Activated CD4-positive, alpha-beta memory T cell treated with anti-CD3 and anti-CD28 coated beads for 36 hours (primary cell): Measurements from ENCODE around the gene CNPY1. TPM values are rescaled to one million over a fixed set of nuclear protein-coding genes. Genes with fewer than 3 reads are reported as not detected.

Experiments
- CTCF ChIA-PET: fragments of 350-600 bp; sonication (Branson Sonifier 250); formaldehyde crosslinking; loops from one replicate; lab custom pipeline; 2021; ENCODE audit warnings: antibody characterized with exemption, inconsistent platforms; lab: Charles Lee
- POLR2A ChIA-PET: fragments of 350-600 bp; sonication (Branson Sonifier 250); formaldehyde crosslinking; loops from one replicate; lab custom pipeline; 2021; ENCODE audit warnings: antibody characterized with exemption; lab: Charles Lee
- DNase-seq: peaks from one replicate; pipeline ENCODE4 v3.0.0-alpha.2; 2020
- H3K27ac Mint-ChIP-seq: one replicate; pipeline ENCODE4 v1.8.0; 2021; ENCODE audit warnings: mixed read lengths
- H3K27me3 Mint-ChIP-seq: one replicate; pipeline ENCODE4 v1.8.0; 2021; ENCODE audit warnings: mixed read lengths
- H3K36me3 Mint-ChIP-seq: one replicate; pipeline ENCODE4 v1.8.0; 2021; ENCODE audit warnings: mixed read lengths
- H3K4me1 Mint-ChIP-seq: one replicate; pipeline ENCODE4 v1.8.0; 2021; ENCODE audit warnings: low read depth, mixed read lengths
- H3K4me3 Mint-ChIP-seq: one replicate; pipeline ENCODE4 v1.8.0; 2021; ENCODE audit warnings: mild to moderate bottlenecking, mixed read lengths
- H3K9me3 Mint-ChIP-seq: one replicate; pipeline ENCODE4 v1.8.0; 2021; ENCODE audit warnings: mixed read lengths
- intact Hi-C: fragments of 100-400 bp; cut with micrococcal nuclease; formaldehyde crosslinking; loops from one replicate; pipeline ENCODE4 v1.15.1; 2023
- total RNA-seq, 2 experiments: library from RNA; stranded (reverse); gene quantifications; one replicate each; pipeline ENCODE4 v1.2.3, GENCODE V29; 2021

CNPY1 gene
- total RNA-seq, 2 experiments from 2014 or later = not detected

GRCh38 chr7:155585951-155586350 lies 39.6 kb upstream of the CNPY1 start:
- no peak for DNase-seq
- no peak overlapping the region for H3K4me3 Mint-ChIP-seq
- H3K27ac Mint-ChIP-seq = no peak overlapping the region
- ChIA-PET CTCF (interaction anchor here (0.7 to 3.5 kb wide), 3 partner anchors 11 to 192 kb away, joined by 3 to 15 read pairs (median 8); no protein-coding TSS in a partner anchor), POLR2A (no interaction called here)
- intact Hi-C loops = no loop called here
- no peaks in the 10 kb centered on the region for H3K36me3 Mint-ChIP-seq
- H3K9me3 Mint-ChIP-seq = no peaks in the 10 kb centered on the region
- no peaks in the 10 kb centered on the region for H3K4me1 Mint-ChIP-seq
- H3K27me3 Mint-ChIP-seq = peaks cover 28% of the 10 kb centered on the region

GRCh38 chr7:155585532-155585895 lies 39.2 kb upstream of the CNPY1 start:
- Mint-ChIP-seq H3K36me3 (no peaks in the 10 kb centered on the region), H3K4me1 (peaks cover 1% of the 10 kb centered on the region), H3K9me3 (no peaks in the 10 kb centered on the region), H3K27me3 (peaks cover 30% of the 10 kb centered on the region), H3K4me3 (no peak overlapping the region), H3K27ac (no peak overlapping the region)
- POLR2A ChIA-PET = no interaction called here
- CTCF ChIA-PET = interaction anchor here (0.6 to 3.5 kb wide), 4 partner anchors 11 to 192 kb away, joined by 3 to 15 read pairs (median 6); no protein-coding TSS in a partner anchor
- DNase-seq = no peak
- intact Hi-C loops = no loop called here

DNA sequence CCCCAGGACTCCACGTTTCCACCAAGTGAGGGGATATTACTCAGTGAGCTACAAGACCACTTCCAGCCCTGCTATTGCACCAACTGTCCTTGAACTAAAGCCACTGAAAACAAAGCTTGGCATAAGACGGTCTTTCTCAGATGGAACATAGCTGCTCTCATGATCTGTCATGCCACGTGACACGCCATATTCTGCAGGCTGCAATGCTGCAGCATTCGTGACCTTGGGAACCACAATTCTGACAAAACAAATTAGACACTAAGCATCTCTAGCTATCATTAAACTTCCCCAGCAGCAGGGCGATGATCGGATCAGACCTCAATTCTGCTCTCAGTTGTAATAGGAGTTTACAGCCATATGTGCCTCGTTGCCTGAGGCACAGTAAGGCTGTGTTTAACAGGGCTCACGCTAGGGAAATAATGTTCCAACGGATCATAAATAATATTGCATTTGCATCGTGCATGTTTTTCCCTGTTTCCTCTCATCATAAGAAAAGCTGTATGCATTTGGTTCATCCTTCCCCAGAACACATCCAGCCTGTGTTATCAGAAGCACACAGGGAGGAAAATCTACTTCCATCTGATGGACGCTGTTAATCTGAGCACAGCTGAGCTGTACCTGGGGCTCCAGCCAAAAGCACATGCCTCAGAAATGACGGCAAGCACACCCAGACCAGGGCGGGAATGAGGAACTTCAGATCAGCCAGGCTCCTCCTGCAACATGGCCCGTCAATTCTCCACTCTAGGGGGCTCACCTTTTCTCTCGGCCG lies 38.6 kb upstream of the CNPY1 start:
- no peak for DNase-seq
- POLR2A ChIA-PET = no interaction called here
- Mint-ChIP-seq H3K4me3 (no peak overlapping the region), H3K4me1 (peaks cover 7% of the 10 kb centered on the region), H3K36me3 (no peaks in the 10 kb centered on the region), H3K27me3 (peaks cover 30% of the 10 kb centered on the region), H3K9me3 (no peaks in the 10 kb centered on the region), H3K27ac (no peak overlapping the region)
- intact Hi-C loops = no loop called here
- CTCF ChIA-PET = interaction anchor here (0.6 to 3.5 kb wide), 4 partner anchors 12 to 193 kb away, joined by 3 to 15 read pairs (median 6); no protein-coding TSS in a partner anchor

DNA sequence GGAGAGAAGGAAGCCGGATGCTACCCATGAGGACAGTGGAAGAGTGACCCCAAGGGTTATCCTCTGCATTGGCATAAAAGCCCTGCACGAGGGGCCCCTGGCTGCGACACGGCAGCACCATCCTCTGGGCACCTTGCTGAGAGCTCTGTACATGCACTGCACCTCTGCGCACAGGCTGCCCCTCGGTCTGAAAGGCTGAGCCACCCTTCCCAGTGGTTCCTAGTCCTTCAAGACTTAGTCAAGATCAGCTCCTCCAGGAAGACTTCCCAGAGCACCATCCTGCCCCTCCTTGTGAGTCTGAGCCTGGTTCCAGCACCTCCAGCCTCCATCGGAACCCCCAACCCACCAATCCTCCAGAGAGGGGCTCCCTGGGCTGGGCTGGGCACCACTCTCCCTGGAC lies 37.9 kb upstream of the CNPY1 start:
- Mint-ChIP-seq H3K36me3 (no peaks in the 10 kb centered on the region), H3K27me3 (peaks cover 30% of the 10 kb centered on the region), H3K4me3 (no peak overlapping the region), H3K27ac (no peak overlapping the region), H3K9me3 (no peaks in the 10 kb centered on the region), H3K4me1 (peaks cover 11% of the 10 kb centered on the region)
- POLR2A ChIA-PET = no interaction called here
- CTCF ChIA-PET = interaction anchor here (2.6 to 3.5 kb wide), 2 partner anchors 13 to 14 kb away, joined by 8 to 15 read pairs; no protein-coding TSS in a partner anchor
- intact Hi-C loops = no loop called here
- DNase-seq = no peak

- POLR2A ChIA-PET = no interaction called here
- H3K27ac Mint-ChIP-seq = no peak overlapping the region
- H3K4me3 Mint-ChIP-seq = no peak overlapping the region
- no peaks in the 10 kb centered on the region for H3K36me3 Mint-ChIP-seq
- intact Hi-C loops = no loop called here
- peaks cover 29% of the 10 kb centered on the region for H3K27me3 Mint-ChIP-seq
- H3K4me1 Mint-ChIP-seq = peaks cover 11% of the 10 kb centered on the region
- CTCF ChIA-PET = interaction anchor here (3.5 kb wide), 1 partner anchor 15 kb away, joined by 15 read pairs; no protein-coding TSS in a partner anchor
- H3K9me3 Mint-ChIP-seq = no peaks in the 10 kb centered on the region
- DNase-seq = no peak
Measured at GRCh38 chr7:155583636-155584035, 37.3 kb upstream of the CNPY1 start.

GRCh38 chr7:155581954-155582353 lies 35.6 kb upstream of the CNPY1 start:
- no peak overlapping the region for H3K4me3 Mint-ChIP-seq
- H3K4me1 Mint-ChIP-seq = peaks cover 11% of the 10 kb centered on the region
- CTCF ChIA-PET = no interaction called here
- peaks cover 20% of the 10 kb centered on the region for H3K27me3 Mint-ChIP-seq
- H3K9me3 Mint-ChIP-seq = no peaks in the 10 kb centered on the region
- POLR2A ChIA-PET = no interaction called here
- H3K36me3 Mint-ChIP-seq = no peaks in the 10 kb centered on the region
- no peak overlapping the region for H3K27ac Mint-ChIP-seq
- no peak for DNase-seq
- intact Hi-C loops = no loop called here

GRCh38 chr7:155581107-155581830 lies 34.9 kb upstream of the CNPY1 start:
- CTCF ChIA-PET = interaction anchor here (1.3 kb wide), 1 partner anchor 17 kb away, joined by 3 read pairs; no protein-coding TSS in a partner anchor
- H3K27ac Mint-ChIP-seq = no peak overlapping the region

DNA sequence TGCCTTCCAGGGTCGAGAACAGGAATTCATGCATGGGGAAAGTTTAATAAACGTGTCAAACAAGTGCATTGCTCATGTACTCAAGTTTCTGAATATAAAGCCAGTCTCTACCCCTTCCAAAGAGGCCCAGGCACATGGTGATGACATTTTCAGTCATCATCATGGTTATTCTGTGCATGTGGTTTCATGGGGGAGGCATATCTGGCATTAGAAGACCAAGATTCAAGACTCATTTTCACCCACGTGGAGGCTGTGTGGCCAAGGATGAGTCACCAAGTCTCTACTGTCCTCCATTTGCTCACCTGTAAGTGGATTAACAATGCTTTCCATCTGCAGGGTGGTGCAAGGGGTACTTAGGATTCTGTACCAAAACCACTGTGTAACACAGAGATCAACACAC lies 34.0 kb upstream of the CNPY1 start:
- CTCF ChIA-PET = interaction anchor here (1.3 kb wide), 1 partner anchor 18 kb away, joined by 3 read pairs; no protein-coding TSS in a partner anchor
- no peak overlapping the region for H3K4me3 Mint-ChIP-seq
- POLR2A ChIA-PET = no interaction called here
- no peak overlapping the region for H3K27ac Mint-ChIP-seq
- no peaks in the 10 kb centered on the region for H3K9me3 Mint-ChIP-seq
- DNase-seq = peak; percentile 59
- intact Hi-C loops = no loop called here
- H3K4me1 Mint-ChIP-seq = peaks cover 11% of the 10 kb centered on the region
- peaks cover 8% of the 10 kb centered on the region for H3K27me3 Mint-ChIP-seq
- H3K36me3 Mint-ChIP-seq = no peaks in the 10 kb centered on the region

More at GRCh38 chr7:155581107-155581830, 34.9 kb upstream of the CNPY1 start:
- Mint-ChIP-seq H3K4me1 (peaks cover 11% of the 10 kb centered on the region), H3K36me3 (no peaks in the 10 kb centered on the region), H3K9me3 (no peaks in the 10 kb centered on the region), H3K4me3 (no peak overlapping the region), H3K27me3 (peaks cover 16% of the 10 kb centered on the region)
- intact Hi-C loops = no loop called here
- POLR2A ChIA-PET = no interaction called here
- no peak for DNase-seq

DNA sequence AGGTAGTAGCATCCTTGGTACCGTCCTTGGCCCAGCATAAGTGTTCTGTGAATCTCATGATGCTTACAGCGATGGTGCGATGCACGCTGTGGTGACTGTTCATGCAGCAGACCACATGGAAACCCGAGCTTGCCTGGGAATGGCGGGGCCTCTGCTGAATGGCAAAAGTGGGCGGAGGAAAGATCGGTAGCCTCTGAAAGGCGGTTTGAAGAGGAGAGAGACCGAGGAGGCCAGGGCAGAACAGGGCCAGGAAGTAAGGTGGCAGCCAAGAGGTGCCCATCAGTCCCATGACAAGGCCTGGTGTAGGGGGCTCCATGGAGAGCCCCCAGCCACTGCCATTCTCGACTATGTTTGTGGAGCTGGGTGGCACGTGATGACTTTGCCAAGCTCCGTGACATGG lies 33.2 kb upstream of the CNPY1 start:
- ChIA-PET CTCF (no interaction called here), POLR2A (no interaction called here)
- peaks cover 11% of the 10 kb centered on the region for H3K4me1 Mint-ChIP-seq
- DNase-seq = no peak
- H3K27ac Mint-ChIP-seq = no peak overlapping the region
- intact Hi-C loops = no loop called here
- H3K4me3 Mint-ChIP-seq = no peak overlapping the region
- H3K9me3 Mint-ChIP-seq = no peaks in the 10 kb centered on the region
- H3K36me3 Mint-ChIP-seq = no peaks in the 10 kb centered on the region
- peaks cover 4% of the 10 kb centered on the region for H3K27me3 Mint-ChIP-seq

- no peaks in the 10 kb centered on the region for H3K36me3 Mint-ChIP-seq
Measured at GRCh38 chr7:155578016-155578415, 31.7 kb upstream of the CNPY1 start.

GRCh38 chr7:155577509-155577905 lies 31.1 kb upstream of the CNPY1 start:
- no peak for DNase-seq
- H3K4me1 Mint-ChIP-seq = peaks cover 11% of the 10 kb centered on the region
- no peaks in the 10 kb centered on the region for H3K9me3 Mint-ChIP-seq
- ChIA-PET CTCF (no interaction called here), POLR2A (no interaction called here)
- H3K36me3 Mint-ChIP-seq = no peaks in the 10 kb centered on the region
- H3K4me3 Mint-ChIP-seq = no peak overlapping the region
- H3K27me3 Mint-ChIP-seq = peaks cover 5% of the 10 kb centered on the region
- intact Hi-C loops = no loop called here
- H3K27ac Mint-ChIP-seq = no peak overlapping the region

More at GRCh38 chr7:155578016-155578415, 31.7 kb upstream of the CNPY1 start:
- H3K4me3 Mint-ChIP-seq = no peak overlapping the region
- CTCF ChIA-PET = no interaction called here
- intact Hi-C loops = no loop called here
- peaks cover 11% of the 10 kb centered on the region for H3K4me1 Mint-ChIP-seq
- no peaks in the 10 kb centered on the region for H3K9me3 Mint-ChIP-seq
- H3K27ac Mint-ChIP-seq = no peak overlapping the region
- no peak for DNase-seq
- POLR2A ChIA-PET = no interaction called here
- peaks cover 5% of the 10 kb centered on the region for H3K27me3 Mint-ChIP-seq

- H3K36me3 Mint-ChIP-seq = no peaks in the 10 kb centered on the region
- no peak overlapping the region for H3K27ac Mint-ChIP-seq
- H3K4me3 Mint-ChIP-seq = no peak overlapping the region
- ChIA-PET POLR2A (no interaction called here), CTCF (no interaction called here)
- no peaks in the 10 kb centered on the region for H3K9me3 Mint-ChIP-seq
- no peak for DNase-seq
- intact Hi-C loops = no loop called here
- peaks cover 5% of the 10 kb centered on the region for H3K27me3 Mint-ChIP-seq
- H3K4me1 Mint-ChIP-seq = peaks cover 11% of the 10 kb centered on the region
Measured at GRCh38 chr7:155576900-155577508, 30.6 kb upstream of the CNPY1 start.
